Bronchial epithelial cell (primary cell): ENCODE results near the gene IL18RAP. TPM values are rescaled to one million over a fixed set of nuclear protein-coding genes. Genes with fewer than 3 reads are reported as not detected.
A peak's percentile ranks its signal among the peaks of the same experiment; 100 is the strongest.

Experiments
- DNase-seq: peaks from one replicate; pipeline ENCODE4 v3.0.0-alpha.2; 2010; ENCODE audit warnings: low read depth
- FAIRE-seq: peaks from 2 replicates; lab custom pipeline; 2011; peaks lifted over from hg19 to GRCh38; lab: Jason Lieb, UNC
- H3K27me3 ChIP-seq: 2 replicates; pipeline ENCODE4 v1.5.1; 2011; ENCODE audit warnings: low read length; ENCODE audit not compliant: control insufficient read depth, insufficient read depth
- H3K36me3 ChIP-seq: 2 replicates; pipeline ENCODE4 v1.5.1; 2011; ENCODE audit warnings: low read length; ENCODE audit not compliant: control insufficient read depth, insufficient read depth
- H3K4me3 ChIP-seq: 2 replicates; pipeline ENCODE4 v1.5.1; 2011; ENCODE audit warnings: mild to moderate bottlenecking, low read depth, low read length, control low read depth
- CTCF ChIP-seq: IDR thresholded peaks from 2 replicates; pipeline ENCODE4 v1.5.1; 2011; ENCODE audit warnings: mild to moderate bottlenecking, moderate library complexity, low read length, control low read depth, inconsistent platforms; ENCODE audit not compliant: insufficient read depth, severe bottlenecking
- total RNA-seq: library from RNA; depleted of rRNA; stranded (reverse); fragments of >200 nt; gene quantifications from 2 replicates; pipeline ENCODE4 v1.2.1, GENCODE V29; 2014

The IL18RAP gene
- not detected in 2 replicates for total RNA-seq

- FAIRE-seq = no peak
- no peaks in the 10 kb centered on the region for H3K27me3 ChIP-seq
Observed at GRCh38 chr2:102422910-102423309, at the start of gene IL18RAP. Gene IL18RAP, plus strand, starts transcription at chr2:102423160. Its CDS starts 118 bp downstream, at chr2:102423278.

GRCh38 chr2:102376052-102376591 lies 46.8 kb upstream of the IL18RAP start:
- Histone ChIP-seq H3K4me3 (no peak overlapping the region), H3K27me3 (no peaks in the 10 kb centered on the region), H3K36me3 (no peaks in the 10 kb centered on the region)
- FAIRE-seq (no peak), DNase-seq (peak; percentile 8)
- no peak for TF ChIP-seq CTCF

More at GRCh38 chr2:102422910-102423309, at the start of gene IL18RAP:
- no peak for TF ChIP-seq CTCF
- no peaks in the 10 kb centered on the region for H3K36me3 ChIP-seq
- no peak within 1 kb of the TSS for H3K4me3 ChIP-seq
- DNase-seq = no peak

GRCh38 chr2:102383722-102384121 lies 39.2 kb upstream of the IL18RAP start:
- no peak for DNase-seq
- no peaks in the 10 kb centered on the region for H3K36me3 ChIP-seq
- FAIRE-seq = no peak
- no peak for TF ChIP-seq CTCF
- H3K27me3 ChIP-seq = no peaks in the 10 kb centered on the region
- no peak overlapping the region for H3K4me3 ChIP-seq

- Histone ChIP-seq H3K4me3 (no peak overlapping the region), H3K27me3 (no peaks in the 10 kb centered on the region), H3K36me3 (no peaks in the 10 kb centered on the region)
- no peak for FAIRE-seq
- DNase-seq = peak; percentile 56
- TF ChIP-seq CTCF = no peak
Observed at GRCh38 chr2:102385522-102385921, 37.4 kb upstream of the IL18RAP start.

GRCh38 chr2:102386004-102386403 lies 37.0 kb upstream of the IL18RAP start:
- no peak for DNase-seq
- Histone ChIP-seq H3K4me3 (no peak overlapping the region), H3K27me3 (no peaks in the 10 kb centered on the region), H3K36me3 (no peaks in the 10 kb centered on the region)
- TF ChIP-seq CTCF = no peak
- FAIRE-seq = no peak
